HCT116 (cell line): ENCODE results near the gene ATP12A. TPM values are rescaled to one million over a fixed set of nuclear protein-coding genes. Genes with fewer than 3 reads are reported as not detected.

Source experiments
- ATAC-seq: fragments of 200-7000 bp; cut with Tn5 transposase; 2 replicates; pipeline ENCODE4 v1.9.1; 2020; ENCODE audit warnings: mild to moderate bottlenecking, moderate library complexity
- BruUV-seq: library from RNA; stranded (reverse); fragments of 400-500 nt; replicated peaks from 2 replicates; lab custom pipeline; 2021; lab: Mats Ljungman, UMichigan
- CTCF ChIA-PET: fragments of 300-600 bp; sonication (Branson Sonifier 250); formaldehyde crosslinking; loops from one replicate; lab custom pipeline; 2021; ENCODE audit warnings: antibody characterized with exemption; lab: Charles Lee
- POLR2A ChIA-PET: fragments of 300-600, 350-600 bp; sonication (Branson Sonifier 250); formaldehyde crosslinking; loops from one replicate; lab custom pipeline; 2021; ENCODE audit warnings: antibody characterized with exemption; lab: Charles Lee
- RAD21 ChIA-PET, 2 experiments: fragments of 300-600 bp; sonication (Branson Sonifier 250); formaldehyde crosslinking; loops; one replicate each; lab custom pipeline; 2023; ENCODE audit warnings: low total read pairs in 2 of 2; ENCODE audit not compliant: uncharacterized antibody in 2 of 2, unreplicated experiment in 2 of 2, low non-redundant PET in 1 of 2; lab: Charles Lee
- DNase-seq: peaks from one replicate; pipeline ENCODE4 v3.0.0-alpha.2; 2010; ENCODE audit warnings: low read depth, low spot score
- H2AFZ ChIP-seq: fragments of 200-600 bp; shearing (Covaris generic), sonication (generic); 2 replicates; pipeline ENCODE4 v1.6.1; 2017; ENCODE audit warnings: low read depth, mixed run types, mixed read lengths, antibody characterized with exemption, low read length; ENCODE audit not compliant: poor library complexity, severe bottlenecking
- H3K27ac ChIP-seq: 2 replicates; pipeline ENCODE4 v1.5.1; 2012; ENCODE audit warnings: low read depth, low read length
- H3K27me3 ChIP-seq: fragments of 200-600 bp; sonication (generic); 2 replicates; pipeline ENCODE4 v1.6.1; 2016; ENCODE audit warnings: mixed run types, low read length, mixed read lengths; ENCODE audit not compliant: insufficient read depth
- H3K36me3 ChIP-seq, 2 experiments: fragments of 200-500 bp in 1 of 2; fragments of 200-600 bp in 1 of 2; sonication (Bioruptor generic) in 1 of 2; sonication (generic) in 1 of 2; 2 replicates each; pipeline versions ENCODE4 v1.5.1 to v1.6.1; 2014 to 2016; ENCODE audit warnings: low read length in 2 of 2, inconsistent platforms in 1 of 2, mixed read lengths in 1 of 2, mixed run types in 1 of 2; ENCODE audit not compliant: insufficient read depth in 2 of 2, control insufficient read depth in 1 of 2
- H3K4me1 ChIP-seq, 2 experiments: fragments of 200-600 bp in 1 of 2; sonication (generic) in 1 of 2; 2 replicates each; pipeline versions ENCODE4 v1.5.1 to v1.6.1; 2012 to 2017; ENCODE audit warnings: low read length in 2 of 2, inconsistent platforms in 1 of 2, mild to moderate bottlenecking in 1 of 2, mixed read lengths in 1 of 2, mixed run types in 1 of 2, moderate library complexity in 1 of 2; ENCODE audit not compliant: insufficient read depth in 2 of 2, control insufficient read depth in 1 of 2
- H3K4me2 ChIP-seq: fragments of 200-600 bp; sonication (generic); 2 replicates; pipeline ENCODE4 v1.6.1; 2017; ENCODE audit warnings: mixed run types, low read length, mixed read lengths
- H3K4me3 ChIP-seq, 2 experiments: fragments of 200-600 bp in 1 of 2; sonication (generic) in 1 of 2; replicated peaks in 1 of 2; 2 replicates each; pipeline ENCODE4 v1.5.1; 2011 to 2016; ENCODE audit warnings: low read length in 2 of 2, control low read depth in 1 of 2, low read depth in 1 of 2, mild to moderate bottlenecking in 1 of 2, mixed read lengths in 1 of 2, mixed run types in 1 of 2
- H3K79me2 ChIP-seq: fragments of 200-600 bp; sonication (generic); 2 replicates; pipeline ENCODE4 v1.6.1; 2017; ENCODE audit warnings: mild to moderate bottlenecking, mixed run types, low read length, moderate library complexity, mixed read lengths; ENCODE audit not compliant: insufficient read depth
- H3K9ac ChIP-seq: fragments of 200-600 bp; sonication (generic); 2 replicates; pipeline ENCODE4 v1.6.1; 2016; ENCODE audit warnings: low read length, mixed read lengths
- H3K9me2 ChIP-seq: fragments of 200-600 bp; sonication (generic), shearing (Covaris generic); 2 replicates; pipeline ENCODE4 v1.6.1; 2017; ENCODE audit warnings: mixed run types, mild to moderate bottlenecking, moderate library complexity; ENCODE audit not compliant: insufficient read depth
- H3K9me3 ChIP-seq, 2 experiments: fragments of 200-500 bp in 1 of 2; fragments of 200-600 bp in 1 of 2; sonication (Bioruptor generic) in 1 of 2; sonication (generic) in 1 of 2; 2 replicates each; pipeline ENCODE4 v1.6.1; 2014 to 2017; ENCODE audit warnings: low read length in 2 of 2, mixed read lengths in 2 of 2, inconsistent platforms in 1 of 2, low read depth in 1 of 2, mild to moderate bottlenecking in 1 of 2, mixed run types in 1 of 2, moderate library complexity in 1 of 2; ENCODE audit not compliant: control insufficient read depth in 1 of 2, insufficient read depth in 1 of 2
- H4K20me1 ChIP-seq: fragments of 200-600 bp; sonication (generic), shearing (Covaris generic); 2 replicates; pipeline ENCODE4 v1.6.1; 2017; ENCODE audit warnings: mixed run types, mild to moderate bottlenecking, moderate library complexity; ENCODE audit not compliant: insufficient read depth
- CBX3 ChIP-seq: IDR thresholded peaks from 2 replicates; pipeline ENCODE4 v1.6.1; 2012; ENCODE audit warnings: low read depth
- CEBPB ChIP-seq: IDR thresholded peaks from 2 replicates; pipeline ENCODE4 v1.6.1; 2012; ENCODE audit warnings: low read depth
- ELF1 ChIP-seq: IDR thresholded peaks from 2 replicates; pipeline ENCODE4 v1.6.1; 2012; ENCODE audit warnings: low read depth, borderline replicate concordance
- EZH2 ChIP-seq: fragments of 200-600 bp; sonication (generic); IDR thresholded peaks from 2 replicates; pipeline ENCODE4 v1.6.1; 2017; ENCODE audit warnings: antibody characterized with exemption, mixed run types
- EZH2phosphoT487 ChIP-seq: fragments of 200-600 bp; IDR thresholded peaks from 2 replicates; pipeline ENCODE4 v1.6.1; 2018; ENCODE audit warnings: antibody characterized with exemption, borderline replicate concordance
- JUND ChIP-seq: IDR thresholded peaks from 2 replicates; pipeline ENCODE4 v1.6.1; 2012
- POLR2A ChIP-seq: IDR thresholded peaks from 2 replicates; pipeline ENCODE4 v1.7.0; 2011; ENCODE audit warnings: borderline replicate concordance; ENCODE audit not compliant: insufficient read depth, insufficient read length; ENCODE audit errors: extremely low read depth
- POLR2AphosphoS5 ChIP-seq: IDR thresholded peaks from 2 replicates; pipeline ENCODE4 v1.6.1; 2011; ENCODE audit warnings: mild to moderate bottlenecking, low read depth, low read length, moderate library complexity
- REST ChIP-seq: IDR thresholded peaks from 2 replicates; pipeline ENCODE4 v1.6.1; 2012; ENCODE audit warnings: low read depth
- SIN3A ChIP-seq: IDR thresholded peaks from 2 replicates; pipeline ENCODE4 v1.6.1; 2012; ENCODE audit warnings: low read depth
- TCF7L2 ChIP-seq: IDR thresholded peaks from 2 replicates; pipeline ENCODE4 v1.7.0; 2011; ENCODE audit warnings: borderline replicate concordance, inconsistent platforms; ENCODE audit not compliant: insufficient read depth, insufficient read length; ENCODE audit errors: extremely low read depth
- ZFX ChIP-seq: fragments of 450-650 bp; IDR thresholded peaks from 2 replicates; pipeline ENCODE4 v1.6.1; 2017
- ZNF274 ChIP-seq: fragments of 200-500 bp; sonication (Bioruptor generic); IDR thresholded peaks from 2 replicates; pipeline ENCODE4 v1.6.1; 2014; ENCODE audit warnings: mild to moderate bottlenecking, low read depth, low read length, inconsistent platforms
- intact Hi-C: fragments of 100-400 bp; cut with micrococcal nuclease; formaldehyde crosslinking; loops from 2 replicates; pipeline ENCODE4 v1.10.0; 2022
- total RNA-seq: library from RNA; stranded (reverse); gene quantifications from one replicate; pipeline ENCODE4 v1.2.1, GENCODE V29; 2021; ENCODE audit not compliant: unreplicated experiment
- TF ChIP-seq, protein P1 (sequence below): IDR thresholded peaks from 2 replicates; pipeline ENCODE4 v1.6.1; 2011; ENCODE audit warnings: mild to moderate bottlenecking, low read length, moderate library complexity; ENCODE audit not compliant: insufficient replicate concordance; ENCODE audit errors: extremely low read depth

The ATP12A gene
- total RNA-seq, 1 experiment from 2014 or later, result 0.30 TPM

DNA sequence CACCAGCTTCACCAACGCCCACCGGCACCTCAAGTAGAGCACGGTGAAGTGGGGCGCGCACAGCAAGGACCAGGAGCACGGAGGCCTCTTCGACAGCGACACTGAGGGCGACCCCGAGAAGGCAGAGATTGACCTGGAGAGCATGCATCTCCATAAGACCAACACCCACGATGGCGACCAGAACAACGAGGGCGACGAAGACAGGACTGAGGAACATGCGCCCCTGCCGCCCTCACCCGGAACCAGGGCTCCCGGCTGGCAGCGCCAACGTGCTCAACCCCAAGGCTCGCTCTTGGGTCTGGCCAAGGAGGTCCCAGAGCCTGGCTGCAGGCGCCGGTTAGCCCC, 65.3 kb downstream of the ATP12A start:
- ChIA-PET CTCF (no interaction called here), POLR2A (no interaction called here), RAD21 (no interaction called here)
- BruUV-seq, result no TSS peak
- no peak overlapping the region for H3K4me2 ChIP-seq
- H3K79me2 ChIP-seq, result no peaks in the 10 kb centered on the region
- ATAC-seq (no peak), DNase-seq (no peak)
- H3K36me3 ChIP-seq, result no peaks in the 10 kb centered on the region
- H4K20me1 ChIP-seq, result no peaks in the 10 kb centered on the region
- no peak overlapping the region for H3K27ac ChIP-seq
- H3K9ac ChIP-seq, result no peak overlapping the region
- peaks cover 0 to 7% of the 10 kb centered on the region in 2 experiments; a peak in 1 of 4 replicates for H3K4me1 ChIP-seq
- H2AFZ ChIP-seq, result no peak overlapping the region
- no peak overlapping the region for H3K4me3 ChIP-seq
- H3K27me3 ChIP-seq, result no peaks in the 10 kb centered on the region
- intact Hi-C loops, result no loop called here
- TF ChIP-seq ZNF274 (no peak), CEBPB (no peak), EZH2 (no peak), TCF7L2 (no peak), POLR2A (no peak), CBX3 (no peak), REST (no peak), SIN3A (no peak), ELF1 (no peak), JUND (no peak), ZFX (no peak), EZH2phosphoT487 (no peak), POLR2AphosphoS5 (no peak)
- TF ChIP-seq, protein P1, sequence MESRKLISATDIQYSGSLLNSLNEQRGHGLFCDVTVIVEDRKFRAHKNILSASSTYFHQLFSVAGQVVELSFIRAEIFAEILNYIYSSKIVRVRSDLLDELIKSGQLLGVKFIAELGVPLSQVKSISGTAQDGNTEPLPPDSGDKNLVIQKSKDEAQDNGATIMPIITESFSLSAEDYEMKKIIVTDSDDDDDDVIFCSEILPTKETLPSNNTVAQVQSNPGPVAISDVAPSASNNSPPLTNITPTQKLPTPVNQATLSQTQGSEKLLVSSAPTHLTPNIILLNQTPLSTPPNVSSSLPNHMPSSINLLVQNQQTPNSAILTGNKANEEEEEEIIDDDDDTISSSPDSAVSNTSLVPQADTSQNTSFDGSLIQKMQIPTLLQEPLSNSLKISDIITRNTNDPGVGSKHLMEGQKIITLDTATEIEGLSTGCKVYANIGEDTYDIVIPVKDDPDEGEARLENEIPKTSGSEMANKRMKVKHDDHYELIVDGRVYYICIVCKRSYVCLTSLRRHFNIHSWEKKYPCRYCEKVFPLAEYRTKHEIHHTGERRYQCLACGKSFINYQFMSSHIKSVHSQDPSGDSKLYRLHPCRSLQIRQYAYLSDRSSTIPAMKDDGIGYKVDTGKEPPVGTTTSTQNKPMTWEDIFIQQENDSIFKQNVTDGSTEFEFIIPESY, result no peak
- H3K9me2 ChIP-seq, result no peaks in the 10 kb centered on the region
- H3K9me3 ChIP-seq, result no peaks in the 10 kb centered on the region
